Ramos (cell line): ENCODE results near the gene CHTOP.

Experiments used
- in situ Hi-C: fragments of 300-500 bp; cut with MboI; formaldehyde crosslinking; loops from one replicate; pipeline ENCODE4 v1.14.3; 2022; ENCODE audit warnings: low sequenced_read_pairs; ENCODE audit not compliant: unreplicated experiment

CHTOP gene

DNA sequence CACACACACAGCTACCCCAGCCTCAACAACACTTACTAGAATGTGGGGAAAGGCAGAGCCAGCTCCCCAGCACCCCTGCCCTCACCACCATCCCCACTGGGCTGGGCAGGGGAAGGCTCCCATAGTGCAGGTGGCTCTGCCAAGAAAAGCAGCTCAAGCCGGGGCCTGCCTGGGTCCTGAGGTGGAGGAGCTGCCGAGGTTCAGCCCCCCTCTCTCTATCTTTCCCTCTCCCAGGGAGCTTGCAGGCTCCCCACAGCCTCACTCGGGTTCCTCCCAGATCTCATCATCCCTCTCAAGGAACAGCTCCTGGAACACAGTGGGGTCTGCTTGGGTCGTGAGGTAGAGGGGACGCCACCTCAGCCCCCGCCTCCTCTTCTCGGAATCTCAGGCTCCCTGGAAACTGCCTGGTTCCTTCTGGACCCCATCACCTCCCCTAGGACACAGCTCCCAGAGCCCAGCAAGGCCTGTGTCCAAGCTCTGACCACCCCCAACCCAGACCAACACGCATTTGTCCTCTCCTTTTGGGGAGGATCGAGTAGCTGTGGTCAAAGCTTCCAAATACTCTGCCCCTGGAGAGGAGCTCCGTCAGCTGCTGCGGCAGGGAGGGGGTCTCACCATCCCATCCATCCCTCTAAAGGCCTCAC, 21.6 kb upstream of the CHTOP start:
- in situ Hi-C loops: no loop called here

- in situ Hi-C loops: no loop called here
Measured at GRCh38 chr1:153612755-153613331, 21.0 kb upstream of the CHTOP start, which contains the start of gene S100A16. Gene S100A16 (minus strand): TSS chr1:153613137. CDS start chr1:153608151, 4,986 bp downstream.

DNA sequence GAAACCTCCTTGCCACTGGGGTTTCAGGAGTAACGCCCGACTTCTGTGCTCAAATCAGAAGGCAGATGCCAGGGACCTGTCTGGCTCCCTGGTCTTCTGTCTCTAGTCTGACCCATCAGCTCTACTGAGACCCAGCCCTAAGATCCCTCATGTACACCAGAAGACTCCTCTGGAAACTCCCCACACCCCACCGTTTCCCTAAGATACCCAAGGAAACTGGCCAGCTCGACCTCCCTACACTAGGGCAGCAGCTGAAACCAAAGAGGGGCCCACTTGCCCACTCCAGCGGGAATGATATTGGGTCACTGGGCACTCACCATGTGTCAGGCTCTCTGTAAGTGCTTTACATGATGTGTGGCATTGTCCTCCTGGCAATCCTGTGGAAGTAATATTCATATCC, 20.5 kb upstream of the CHTOP start:
- in situ Hi-C loops: no loop called here

GRCh38 chr1:153614189-153614900, 19.5 kb upstream of the CHTOP start:
- in situ Hi-C loops: no loop called here

- in situ Hi-C loops: no loop called here
Measured at GRCh38 chr1:153614906-153615305, 19.0 kb upstream of the CHTOP start.

- in situ Hi-C loops: no loop called here
Measured at GRCh38 chr1:153615406-153615805, 18.5 kb upstream of the CHTOP start.

GRCh38 chr1:153616144-153616916, 17.5 kb upstream of the CHTOP start, which contains the start of gene S100A14:
Gene S100A14 (minus strand): TSS chr1:153616325. CDS start chr1:153615858, 467 bp downstream.
- in situ Hi-C loops: no loop called here

- in situ Hi-C loops: no loop called here
Measured at GRCh38 chr1:153616917-153617311, 17.0 kb upstream of the CHTOP start.

DNA sequence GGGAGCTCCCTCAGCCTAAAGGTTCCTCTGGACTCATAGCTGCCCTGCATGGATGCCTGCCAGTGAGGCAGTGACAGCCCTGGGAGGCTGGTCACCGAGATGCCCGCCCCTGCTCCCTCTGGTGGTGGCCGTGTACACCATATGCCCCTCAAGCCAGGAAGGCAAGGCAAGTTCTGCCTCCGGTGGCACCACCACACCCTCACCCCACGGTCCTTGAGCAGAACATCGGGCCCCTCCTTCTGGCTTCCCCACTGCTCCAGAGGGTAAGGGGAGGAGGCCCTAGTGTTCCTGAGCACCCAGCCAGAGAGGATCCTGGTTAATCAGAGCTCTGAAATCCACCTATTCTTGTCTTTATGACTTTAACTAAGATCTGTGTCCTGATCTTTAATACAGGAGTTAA, 16.2 kb upstream of the CHTOP start:
- in situ Hi-C loops: no loop called here

GRCh38 chr1:153619171-153619570, 14.7 kb upstream of the CHTOP start:
- in situ Hi-C loops: no loop called here

DNA sequence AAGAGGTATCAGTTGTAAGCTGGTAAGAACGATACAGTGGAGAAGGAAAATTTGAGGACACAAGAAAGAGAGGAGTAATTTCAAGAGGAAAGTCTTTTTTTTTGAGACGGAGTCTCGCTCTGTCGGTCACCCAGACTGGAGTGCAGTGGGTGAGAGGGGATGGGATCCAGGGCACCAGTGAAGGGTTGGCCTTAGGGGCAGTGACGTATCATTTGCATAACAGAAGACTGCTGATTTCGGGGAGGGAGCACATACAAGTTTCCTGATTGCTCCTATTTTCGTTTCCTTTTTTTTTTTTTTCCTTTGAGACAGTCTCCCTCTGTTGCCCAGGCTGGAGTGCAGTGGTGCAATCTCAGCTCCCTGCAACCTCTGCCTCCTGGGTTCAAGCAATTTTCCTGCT, 10.8 kb upstream of the CHTOP start:
- in situ Hi-C loops: no loop called here

GRCh38 chr1:153624965-153625611, 8.8 kb upstream of the CHTOP start:
- in situ Hi-C loops: no loop called here

- in situ Hi-C loops: no loop called here
Measured at GRCh38 chr1:153626477-153626903, 7.4 kb upstream of the CHTOP start.

GRCh38 chr1:153626904-153627714, 6.8 kb upstream of the CHTOP start, which contains the start of gene S100A13:
Gene S100A13 (minus strand): TSS chr1:153627505. CDS start chr1:153626472, 1,033 bp downstream.
- in situ Hi-C loops: no loop called here

DNA sequence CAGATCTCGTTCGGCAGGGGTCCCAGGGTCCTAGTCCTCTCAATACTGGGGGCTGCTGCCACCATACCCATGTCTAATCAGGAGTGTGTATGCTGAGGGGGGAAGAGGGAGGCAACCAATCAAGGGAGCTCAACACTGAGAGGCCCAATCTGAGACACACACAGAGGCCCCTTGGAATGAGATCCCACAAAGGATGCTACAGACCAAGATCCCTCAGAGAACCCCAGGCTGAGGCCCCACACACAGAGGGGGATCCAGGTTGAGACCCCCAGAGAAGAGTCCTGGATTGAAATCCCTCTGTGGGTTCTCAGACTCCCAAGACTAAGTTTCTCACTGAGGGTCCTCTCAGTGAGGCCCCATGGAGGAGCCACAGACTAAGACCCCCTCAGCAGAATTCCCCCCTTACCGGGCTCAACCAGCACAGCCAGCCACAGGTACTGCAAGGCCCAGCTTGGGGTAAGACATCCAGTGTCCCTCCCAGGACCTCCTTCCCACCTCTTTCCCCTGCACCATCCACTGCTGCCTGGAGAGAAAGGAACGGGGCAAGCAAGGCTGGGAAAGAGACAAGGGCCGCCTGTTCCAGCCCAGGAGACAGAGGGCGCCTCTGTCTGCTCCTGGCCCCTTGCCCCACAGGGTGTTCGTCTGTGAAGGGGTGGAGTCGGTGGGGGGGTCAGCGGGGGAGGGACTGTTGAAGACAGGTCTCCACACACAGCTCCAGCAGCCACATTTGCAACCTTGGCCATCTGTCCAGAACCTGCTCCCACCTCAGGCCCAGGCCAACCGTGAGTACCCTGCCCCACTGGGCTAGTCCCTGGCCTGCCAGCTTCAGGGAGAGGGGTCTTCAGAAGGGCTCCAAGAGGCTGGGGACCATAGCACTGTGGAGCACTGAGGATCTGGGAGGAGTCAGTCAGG, 5.9 kb upstream of the CHTOP start, which contains the start of gene S100A1:
Gene S100A1, plus strand, starts transcription at position 720 of the 912 bp plus-strand sequence. CDS start 2,088 bp downstream, outside the sequence.
- in situ Hi-C loops: no loop called here

GRCh38 chr1:153628638-153629342, 5.1 kb upstream of the CHTOP start:
- in situ Hi-C loops: no loop called here

- in situ Hi-C loops: no loop called here
Measured at GRCh38 chr1:153629343-153629665, 4.6 kb upstream of the CHTOP start.

DNA sequence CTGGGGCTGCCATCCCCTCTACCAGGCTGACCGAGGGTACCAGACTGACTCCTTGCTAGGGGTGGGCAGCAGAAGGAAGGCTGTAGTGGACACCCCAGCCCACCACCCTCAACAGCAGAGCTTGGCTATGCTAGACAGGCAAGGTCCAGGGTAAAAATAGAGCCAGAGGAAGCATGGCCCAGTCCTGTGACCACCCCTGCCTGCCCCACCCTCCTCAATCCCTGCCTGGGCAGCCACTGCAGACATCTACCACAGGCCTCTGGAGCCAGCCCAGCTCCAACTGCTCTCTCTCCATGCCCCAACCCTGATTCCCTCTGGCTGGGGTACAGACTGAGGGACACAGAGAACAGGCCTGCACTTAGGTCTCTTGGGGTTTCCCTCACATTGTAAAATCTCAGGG, 3.9 kb upstream of the CHTOP start:
- in situ Hi-C loops: no loop called here
